Upper lobe of left lung (tissue), 4 donors: ENCODE data around the gene TMEM175.

Experiments
- POLR2A ChIP-seq, 4 donors: fragments of 450-650 bp; IDR thresholded peaks; one replicate each; pipeline ENCODE4 v1.5.1; 2016 to 2017; ENCODE audit warnings: antibody characterized with exemption in 4 of 4, mild to moderate bottlenecking in 2 of 4
- TF ChIP-seq, protein P1 (sequence below), 6 experiments: fragments of 450-650 bp in 4 of 6; fragments of 200-600 bp in 2 of 6; sonication (generic) in 2 of 6; IDR thresholded peaks; one replicate each; pipeline ENCODE4 v1.5.1; 2016 to 2019; ENCODE audit warnings: antibody characterized with exemption in 6 of 6

DNA sequence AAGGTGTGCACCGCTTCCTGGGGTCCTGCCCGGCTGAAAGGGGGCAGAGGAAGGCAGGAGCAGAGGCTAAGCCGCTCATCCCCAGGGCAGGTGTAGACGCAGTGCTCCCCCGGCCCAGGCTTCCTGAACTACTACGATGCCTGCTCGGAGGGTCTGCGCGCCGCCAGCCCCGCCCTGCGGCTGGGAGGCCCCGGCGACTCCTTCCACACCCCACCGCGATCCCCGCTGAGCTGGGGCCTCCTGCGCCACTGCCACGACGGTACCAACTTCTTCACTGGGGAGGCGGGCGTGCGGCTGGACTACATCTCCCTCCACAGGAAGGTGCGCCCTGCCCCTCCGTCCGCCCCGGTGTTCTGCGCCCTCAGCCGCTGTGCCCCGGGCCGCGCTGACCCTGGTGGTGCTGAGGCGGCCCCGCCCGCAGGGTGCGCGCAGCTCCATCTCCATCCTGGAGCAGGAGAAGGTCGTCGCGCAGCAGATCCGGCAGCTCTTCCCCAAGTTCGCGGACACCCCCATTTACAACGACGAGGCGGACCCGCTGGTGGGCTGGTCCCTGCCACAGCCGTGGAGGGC, 69.4 kb downstream of the TMEM175 start:
- TF ChIP-seq POLR2A (IDR thresholded peaks at IDR 0.05) = no peak
- TF ChIP-seq, protein P1, sequence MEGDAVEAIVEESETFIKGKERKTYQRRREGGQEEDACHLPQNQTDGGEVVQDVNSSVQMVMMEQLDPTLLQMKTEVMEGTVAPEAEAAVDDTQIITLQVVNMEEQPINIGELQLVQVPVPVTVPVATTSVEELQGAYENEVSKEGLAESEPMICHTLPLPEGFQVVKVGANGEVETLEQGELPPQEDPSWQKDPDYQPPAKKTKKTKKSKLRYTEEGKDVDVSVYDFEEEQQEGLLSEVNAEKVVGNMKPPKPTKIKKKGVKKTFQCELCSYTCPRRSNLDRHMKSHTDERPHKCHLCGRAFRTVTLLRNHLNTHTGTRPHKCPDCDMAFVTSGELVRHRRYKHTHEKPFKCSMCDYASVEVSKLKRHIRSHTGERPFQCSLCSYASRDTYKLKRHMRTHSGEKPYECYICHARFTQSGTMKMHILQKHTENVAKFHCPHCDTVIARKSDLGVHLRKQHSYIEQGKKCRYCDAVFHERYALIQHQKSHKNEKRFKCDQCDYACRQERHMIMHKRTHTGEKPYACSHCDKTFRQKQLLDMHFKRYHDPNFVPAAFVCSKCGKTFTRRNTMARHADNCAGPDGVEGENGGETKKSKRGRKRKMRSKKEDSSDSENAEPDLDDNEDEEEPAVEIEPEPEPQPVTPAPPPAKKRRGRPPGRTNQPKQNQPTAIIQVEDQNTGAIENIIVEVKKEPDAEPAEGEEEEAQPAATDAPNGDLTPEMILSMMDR (IDR thresholded peaks at IDR 0.05) = no peak
